ENCODE measurements around the gene SORL1.
A peak's percentile ranks its signal among the peaks of the same experiment; 100 is the strongest.

The SORL1 gene

DNA sequence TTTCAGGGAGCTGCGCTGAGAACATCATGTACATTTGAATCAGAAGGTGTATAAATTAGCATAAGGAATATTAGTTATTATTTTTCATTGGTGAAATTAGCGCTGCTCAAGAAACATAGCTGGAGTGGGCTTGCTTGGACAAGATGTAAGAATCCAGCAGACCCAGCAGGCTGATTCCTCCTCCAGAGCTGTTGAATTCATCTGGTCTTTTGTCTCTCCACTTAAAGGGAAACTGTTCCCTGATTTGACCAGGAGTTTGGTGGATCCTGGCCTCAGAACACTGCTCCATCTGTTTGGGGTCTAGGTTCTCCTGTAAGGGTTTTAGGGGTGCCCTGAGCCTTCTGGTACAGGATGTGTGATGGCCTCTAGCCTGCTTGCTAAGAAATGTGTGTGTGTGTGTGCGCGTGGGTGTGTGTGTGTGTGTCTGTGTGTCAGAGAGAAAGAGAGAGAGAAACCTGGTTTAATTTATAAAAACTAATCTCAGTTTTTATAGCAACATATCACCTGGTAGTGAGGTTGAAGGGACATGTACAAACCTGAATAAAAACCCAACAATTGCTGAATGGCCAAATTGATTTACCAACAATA, 8.3 kb upstream of the SORL1 start:
- Mint-ChIP-seq H3K4me3 (peak overlapping the region in 1 of 2 donors; percentile 6), H3K4me1 (peaks cover 69% of the 10 kb centered on the region), H3K27me3 (no peaks in the 10 kb centered on the region), H3K27ac (peak overlapping the region in 1 of 2 donors; percentile 74), H3K9me3 (no peaks in the 10 kb centered on the region)
- ATAC-seq = no peak
- DNase-seq = no peak

DNA sequence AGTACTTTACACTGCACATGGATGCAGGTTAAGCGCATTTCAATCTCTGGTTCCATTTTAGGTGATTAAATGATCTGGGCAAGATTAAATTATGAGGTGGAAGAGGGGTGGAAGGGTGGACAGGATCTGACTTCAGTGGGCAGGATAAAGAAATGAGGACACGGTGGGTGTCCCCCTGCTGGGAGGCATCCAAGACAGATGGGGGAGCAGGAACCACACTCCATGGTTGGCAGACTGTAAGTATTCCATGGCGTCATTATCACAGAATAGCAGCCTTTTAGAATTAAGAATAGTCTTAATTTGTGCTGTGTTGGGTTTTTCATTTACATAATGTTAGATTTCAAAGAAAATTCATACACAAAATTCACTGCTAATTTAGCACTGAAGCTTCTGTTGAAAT, 7.6 kb upstream of the SORL1 start:
- no peak for DNase-seq
- Mint-ChIP-seq H3K4me1 (peaks cover 75% of the 10 kb centered on the region), H3K4me3 (no peak overlapping the region), H3K27ac (no peak overlapping the region), H3K9me3 (no peaks in the 10 kb centered on the region), H3K27me3 (no peaks in the 10 kb centered on the region)
- no peak for ATAC-seq

DNA sequence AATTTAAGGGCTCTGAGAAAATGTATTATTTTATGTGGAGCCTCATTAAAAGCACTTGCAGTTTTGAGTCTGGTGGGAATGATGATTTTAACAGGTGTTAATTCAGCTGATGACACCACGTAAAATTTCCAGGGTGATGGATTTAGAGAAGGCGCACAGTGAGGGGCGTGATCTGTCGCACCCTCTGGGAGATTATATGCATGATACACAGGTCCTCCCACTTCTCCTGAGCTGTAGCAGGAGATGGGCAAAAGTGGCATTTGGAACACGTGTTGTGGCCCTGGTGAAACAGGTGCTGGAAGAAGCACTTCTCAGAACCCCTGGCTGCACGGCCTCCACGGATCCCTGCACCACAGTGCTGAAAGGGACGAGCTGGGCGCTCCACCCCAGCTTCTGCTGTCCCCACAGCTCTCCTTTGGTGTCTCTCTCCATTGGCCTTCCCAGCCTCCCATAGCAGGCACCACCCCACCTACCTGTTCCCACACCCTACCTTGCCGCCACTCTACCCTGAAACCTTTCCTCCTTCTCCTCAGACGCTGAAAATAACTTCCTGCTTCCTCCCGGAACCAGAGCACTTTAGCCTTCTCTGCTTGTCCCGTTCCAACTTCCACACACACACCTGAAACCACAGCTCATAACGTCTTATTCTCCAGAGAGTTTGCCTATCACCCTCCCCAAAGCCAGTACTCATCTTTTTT, 6.9 kb upstream of the SORL1 start:
- DNase-seq (no peak), ATAC-seq (no peak)
- no peaks in the 10 kb centered on the region for H3K9me3 Mint-ChIP-seq
- peaks cover 75% of the 10 kb centered on the region for H3K4me1 Mint-ChIP-seq
- H3K27ac Mint-ChIP-seq = peak overlapping the region; percentile 84 to 95
- H3K27me3 Mint-ChIP-seq = no peaks in the 10 kb centered on the region
- peak overlapping the region; percentile 29 to 67 for H3K4me3 Mint-ChIP-seq

DNA sequence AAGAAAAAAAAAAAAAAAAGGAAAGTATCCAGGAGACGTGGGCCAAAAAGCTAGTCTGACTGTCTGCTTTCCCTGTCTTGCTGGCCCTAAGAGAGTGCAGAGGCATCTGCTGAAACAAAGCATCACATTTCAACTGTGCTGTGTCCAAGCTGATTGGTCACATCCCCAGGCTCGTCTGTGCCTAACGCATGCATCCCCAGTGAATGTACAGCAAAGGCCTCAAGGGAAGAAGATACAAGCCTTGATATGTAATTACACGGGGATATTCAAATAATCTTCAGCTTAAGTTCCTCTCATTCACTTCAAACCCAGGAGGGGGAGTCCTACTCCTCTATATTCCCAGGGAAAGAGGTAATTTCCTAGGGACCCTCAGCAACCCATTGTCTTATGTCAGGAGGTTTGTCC, 5.4 kb upstream of the SORL1 start:
- Mint-ChIP-seq H3K4me3 (peak overlapping the region in 1 of 2 donors; percentile 19), H3K27ac (peak overlapping the region; percentile 83 to 95), H3K4me1 (peaks cover 82% of the 10 kb centered on the region), H3K27me3 (no peaks in the 10 kb centered on the region), H3K9me3 (no peaks in the 10 kb centered on the region)
- DNase-seq (no peak), ATAC-seq (no peak)

DNA sequence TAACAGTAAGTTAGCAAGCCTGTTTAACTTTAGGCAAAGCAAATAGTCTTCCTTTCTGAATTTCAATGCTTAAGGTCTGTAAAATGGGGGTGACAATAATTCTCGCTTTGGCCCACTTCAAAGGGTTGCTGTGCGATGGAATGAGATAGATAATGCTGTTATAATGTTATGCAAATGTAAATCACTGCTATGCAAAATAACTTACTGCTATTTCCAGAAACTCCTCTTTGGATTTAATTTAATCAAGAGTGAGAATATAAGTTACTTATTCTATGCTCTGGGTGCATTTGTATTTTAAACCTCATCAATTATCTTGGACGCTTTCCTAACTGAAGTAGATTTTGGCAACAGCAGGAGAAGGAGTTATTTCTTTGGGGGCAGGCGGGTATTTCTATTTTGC, 4.1 kb upstream of the SORL1 start:
- Mint-ChIP-seq H3K4me3 (peak overlapping the region; percentile 73 to 98), H3K27ac (peak overlapping the region; percentile 76 to 79), H3K27me3 (no peaks in the 10 kb centered on the region), H3K9me3 (no peaks in the 10 kb centered on the region), H3K4me1 (peaks cover 85% of the 10 kb centered on the region)
- ATAC-seq (no peak), DNase-seq (no peak)

DNA sequence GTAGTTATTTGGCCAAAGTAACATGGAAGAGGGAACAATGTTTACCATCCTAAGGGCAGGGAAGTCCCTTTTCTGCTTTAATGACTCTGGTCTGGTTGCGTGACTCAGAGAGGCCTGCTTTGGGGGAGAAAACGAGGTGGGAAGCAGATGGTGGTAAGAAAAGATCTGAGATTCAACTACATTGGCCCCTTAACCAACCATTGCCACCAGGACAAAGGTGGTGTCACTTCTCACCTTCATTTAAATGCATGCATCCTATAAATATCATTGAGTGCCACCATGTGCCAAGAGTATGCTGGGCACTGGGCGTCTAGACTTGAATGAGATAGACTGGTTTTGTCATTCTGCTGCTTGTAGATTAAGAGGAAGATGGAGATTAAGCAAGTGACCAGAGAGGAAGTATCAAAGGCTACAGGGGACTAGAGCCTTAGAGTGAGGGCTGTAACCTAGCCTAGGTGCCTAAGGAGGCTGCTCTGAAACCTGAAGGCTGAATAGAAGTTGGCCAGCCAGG, 3.6 kb upstream of the SORL1 start:
- no peak for DNase-seq
- ATAC-seq = no peak
- Mint-ChIP-seq H3K4me3 (peak overlapping the region; percentile 73 to 98), H3K27me3 (no peaks in the 10 kb centered on the region), H3K9me3 (no peaks in the 10 kb centered on the region), H3K27ac (peak overlapping the region; percentile 76 to 79), H3K4me1 (peaks cover 89% of the 10 kb centered on the region)

DNA sequence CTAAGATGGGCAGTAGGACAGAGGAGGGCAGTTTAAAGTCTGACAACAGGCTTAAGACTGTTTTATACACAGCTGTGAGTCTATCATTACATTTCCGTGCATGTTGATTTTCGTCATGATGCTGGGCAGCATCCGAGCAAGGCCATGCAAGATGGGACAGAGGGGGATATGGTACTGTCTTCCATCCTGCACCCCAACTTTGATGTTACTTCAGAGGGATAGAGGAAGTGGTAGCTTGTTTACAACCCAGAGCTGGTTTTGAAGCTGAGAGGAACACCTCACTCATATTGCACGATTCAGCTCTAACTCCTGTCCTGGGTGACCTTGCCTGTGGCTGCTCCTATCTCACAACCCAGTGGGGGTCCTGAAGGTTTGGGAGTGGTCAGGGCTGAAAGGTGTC, 3.0 kb upstream of the SORL1 start:
- H3K4me1 Mint-ChIP-seq = peaks cover 89% of the 10 kb centered on the region

DNA sequence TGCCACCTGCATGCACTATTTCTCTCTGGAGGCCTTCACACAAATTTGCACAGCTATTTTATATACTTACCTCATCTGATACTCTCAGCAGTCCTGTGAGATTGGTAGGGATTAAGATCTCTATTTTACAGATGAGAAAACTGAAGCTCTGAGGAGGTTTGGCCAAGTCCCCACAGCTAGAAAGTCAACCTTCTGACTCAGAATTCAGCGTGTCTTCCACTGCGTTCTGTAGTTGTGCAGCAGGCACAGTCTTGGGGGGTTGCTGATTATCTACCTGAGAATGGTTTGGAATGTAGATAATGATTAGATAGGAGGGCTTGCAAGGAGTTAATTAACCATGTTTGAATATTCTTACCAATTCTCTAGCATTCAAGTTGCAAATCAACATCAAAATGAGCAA, 2.5 kb upstream of the SORL1 start:
- peak overlapping the region; percentile 73 to 98 for H3K4me3 Mint-ChIP-seq

More for the DNA sequence above, 3.0 kb upstream of the SORL1 start:
- DNase-seq (no peak), ATAC-seq (no peak)
- Mint-ChIP-seq H3K27ac (peak overlapping the region; percentile 76 to 79), H3K27me3 (no peaks in the 10 kb centered on the region), H3K4me3 (peak overlapping the region; percentile 73 to 98), H3K9me3 (no peaks in the 10 kb centered on the region)

DNA sequence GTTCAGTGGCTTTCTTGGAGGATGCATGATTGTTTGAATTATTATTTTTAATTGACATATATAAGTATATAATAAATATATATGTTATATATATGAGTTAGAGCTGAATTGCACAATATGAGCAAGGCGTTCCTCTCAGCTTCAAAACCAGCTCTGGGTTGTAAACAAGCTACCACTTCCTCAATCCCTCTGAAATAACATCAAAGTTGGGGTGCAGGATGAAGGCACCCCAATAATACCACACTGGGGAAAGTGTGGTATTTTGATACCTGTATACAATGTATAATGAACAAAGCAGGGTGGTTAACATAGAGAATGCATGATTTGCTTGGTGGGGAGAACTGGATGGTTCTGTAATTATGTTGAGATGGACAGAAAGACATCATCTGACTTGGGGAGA, 1.7 kb upstream of the SORL1 start:
- peak overlapping the region; percentile 94 for H3K27ac Mint-ChIP-seq
- peaks cover 89% of the 10 kb centered on the region for H3K4me1 Mint-ChIP-seq
- H3K9me3 Mint-ChIP-seq = no peaks in the 10 kb centered on the region
- no peak for DNase-seq
- ATAC-seq = no peak
- H3K4me3 Mint-ChIP-seq = peak overlapping the region; percentile 93 to 98
- H3K27me3 Mint-ChIP-seq = no peaks in the 10 kb centered on the region

More for the DNA sequence above, 2.5 kb upstream of the SORL1 start:
- peaks cover 89% of the 10 kb centered on the region for H3K4me1 Mint-ChIP-seq
- H3K27ac Mint-ChIP-seq = peak overlapping the region in 1 of 2 donors; percentile 35
- no peak for DNase-seq
- H3K27me3 Mint-ChIP-seq = no peaks in the 10 kb centered on the region
- ATAC-seq = no peak
- no peaks in the 10 kb centered on the region for H3K9me3 Mint-ChIP-seq

DNA sequence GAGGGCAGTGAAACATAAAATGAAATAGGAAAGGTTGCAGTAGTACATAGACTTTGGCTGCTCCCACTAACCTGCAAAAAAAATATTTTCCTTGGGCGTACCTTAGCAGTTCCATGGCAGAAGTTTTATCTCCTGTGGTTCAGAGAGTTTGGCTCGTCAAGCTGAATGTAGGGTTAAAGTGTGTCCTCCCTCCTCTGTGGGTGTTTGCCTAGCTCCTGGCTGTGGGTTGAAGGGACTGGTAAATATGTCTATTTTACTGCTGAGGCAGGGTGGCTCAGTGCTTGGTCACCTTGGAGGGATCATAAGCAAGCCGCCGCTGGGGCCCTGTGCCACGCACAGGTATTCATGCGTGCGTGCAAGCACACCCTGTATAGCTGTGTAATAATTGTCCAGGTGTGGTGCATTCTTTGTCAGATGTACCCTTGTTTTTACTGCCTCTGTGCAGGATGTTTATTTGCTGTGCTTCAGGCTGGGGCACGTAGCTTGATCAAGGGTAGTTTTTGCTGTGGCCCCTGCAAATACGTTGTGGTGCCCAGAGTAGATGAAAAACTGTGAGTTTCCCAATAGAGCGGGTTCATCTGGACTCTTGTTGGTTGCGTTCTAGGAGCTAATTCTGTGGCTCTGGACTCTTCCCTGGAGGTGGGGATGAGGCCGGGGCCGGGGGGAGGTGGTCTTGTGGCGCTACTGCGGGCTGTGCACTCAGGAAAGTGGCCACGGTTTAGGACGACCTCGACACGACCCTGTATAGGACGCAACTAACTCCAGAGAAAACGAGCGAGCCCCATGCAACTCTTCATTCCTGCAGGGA, 732 bp upstream of the SORL1 start:
- H3K9me3 Mint-ChIP-seq = no peaks in the 10 kb centered on the region
- H3K27ac Mint-ChIP-seq = peak overlapping the region; percentile 94
- no peaks in the 10 kb centered on the region for H3K27me3 Mint-ChIP-seq
- peak; percentile 15 for ATAC-seq
- peak in 1 of 2 donors; percentile 31 for DNase-seq
- peak overlapping the region; percentile 93 to 98 for H3K4me3 Mint-ChIP-seq
- peaks cover 89% of the 10 kb centered on the region for H3K4me1 Mint-ChIP-seq

DNA sequence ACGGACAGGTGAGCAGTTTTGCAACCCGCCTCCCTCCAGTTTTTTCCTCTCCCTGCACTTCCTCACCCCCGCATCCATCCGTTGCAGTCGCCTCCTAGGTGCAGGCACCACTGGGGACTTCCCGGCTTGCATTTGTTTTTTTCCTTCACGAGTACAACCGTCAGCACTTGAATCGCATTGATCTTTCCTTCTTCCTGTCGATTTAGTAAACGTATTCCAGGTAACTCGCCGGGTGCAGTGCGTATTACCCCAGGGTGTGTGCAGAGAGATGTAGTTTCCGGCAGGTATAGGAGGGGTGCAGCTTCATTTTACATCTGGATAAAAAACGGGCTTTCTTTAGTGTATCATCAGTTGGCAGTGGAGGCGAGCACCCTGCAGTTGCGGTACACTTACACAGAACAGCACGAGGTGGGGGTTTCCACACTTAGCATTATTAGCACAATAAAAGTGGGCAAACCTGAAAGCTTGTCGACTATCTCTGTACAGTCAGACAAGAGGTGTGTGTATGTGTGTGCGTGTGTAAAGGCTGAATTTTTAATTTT, 566 bp downstream of the SORL1 start, which contains the start of gene SORL1-AS1:
Gene SORL1-AS1, minus strand, starts transcription at position 359 of the 542 bp plus-strand sequence.
- H3K9me3 Mint-ChIP-seq = no peaks in the 10 kb centered on the region
- no peaks in the 10 kb centered on the region for H3K27me3 Mint-ChIP-seq
- H3K27ac Mint-ChIP-seq = peak within 1 kb of the TSS; percentile 99
- ATAC-seq (peak; percentile 80), DNase-seq (peak; percentile 65 to 78)
- H3K4me1 Mint-ChIP-seq = peaks cover 89% of the 10 kb centered on the region
- H3K4me3 Mint-ChIP-seq = peak within 1 kb of the TSS; percentile 93 to 98

DNA sequence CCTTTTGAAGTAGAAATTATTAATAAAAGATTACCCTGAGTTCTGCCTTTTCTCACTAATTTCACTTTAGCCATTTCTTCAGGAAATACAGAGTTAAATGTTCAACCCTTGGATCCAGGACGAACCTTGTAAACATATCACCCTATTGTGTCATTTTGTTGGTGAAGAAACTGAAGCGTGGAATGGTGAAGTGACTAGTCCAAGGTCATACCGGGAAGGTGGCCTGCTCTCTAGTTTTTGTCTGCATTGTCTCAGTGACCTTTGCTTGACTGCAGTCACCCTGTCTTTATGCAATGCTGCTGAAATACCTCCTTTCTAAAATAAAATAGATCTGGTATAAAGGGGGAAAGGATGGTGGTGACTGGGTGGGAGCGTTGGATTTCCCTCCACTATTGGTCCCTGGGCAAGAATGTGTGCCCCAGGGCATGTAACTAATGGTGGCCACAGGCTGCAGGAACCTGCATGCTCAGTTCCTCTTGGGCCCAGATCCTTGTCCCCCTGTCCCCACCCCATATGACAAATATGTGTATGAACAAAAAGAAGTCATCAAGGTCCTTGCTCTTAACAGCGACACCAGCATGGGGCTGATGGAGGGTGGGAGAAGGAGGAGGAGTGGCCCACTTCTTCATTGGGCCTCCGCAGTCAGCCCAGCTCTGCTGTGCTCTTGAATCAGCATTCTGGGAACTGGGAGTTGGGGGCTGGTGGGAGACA, 1.6 kb downstream of the SORL1 start:
- H3K27me3 Mint-ChIP-seq = no peaks in the 10 kb centered on the region
- ATAC-seq = no peak
- no peaks in the 10 kb centered on the region for H3K9me3 Mint-ChIP-seq
- H3K4me1 Mint-ChIP-seq = peaks cover 89% of the 10 kb centered on the region
- DNase-seq = no peak
- peak overlapping the region; percentile 93 to 98 for H3K4me3 Mint-ChIP-seq
- H3K27ac Mint-ChIP-seq = peak overlapping the region; percentile 99

DNA sequence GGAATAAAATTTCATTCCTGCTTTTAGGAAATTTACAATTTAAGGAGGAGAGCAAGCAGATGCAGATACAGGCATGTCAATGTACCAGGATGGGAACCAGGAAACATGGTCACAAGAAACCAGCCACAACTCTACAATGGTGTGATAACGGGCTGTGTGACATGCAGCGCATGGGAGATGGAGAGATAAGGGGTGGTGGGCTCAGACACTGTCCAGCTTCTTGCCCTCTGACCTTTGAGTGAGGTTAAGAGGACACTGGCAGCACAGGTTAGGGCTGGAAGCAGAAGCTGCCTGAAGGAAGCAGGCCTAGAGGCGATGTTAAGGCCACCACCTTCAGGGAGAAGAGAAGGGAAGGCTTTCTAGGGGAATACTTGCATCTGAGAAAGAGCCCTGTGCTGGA, 3.0 kb downstream of the SORL1 start:
- Mint-ChIP-seq H3K9me3 (no peaks in the 10 kb centered on the region), H3K4me1 (peaks cover 89% of the 10 kb centered on the region), H3K4me3 (peak overlapping the region; percentile 93 to 98), H3K27me3 (no peaks in the 10 kb centered on the region), H3K27ac (peak overlapping the region; percentile 75 to 99)
- ATAC-seq = no peak
- DNase-seq = no peak

DNA sequence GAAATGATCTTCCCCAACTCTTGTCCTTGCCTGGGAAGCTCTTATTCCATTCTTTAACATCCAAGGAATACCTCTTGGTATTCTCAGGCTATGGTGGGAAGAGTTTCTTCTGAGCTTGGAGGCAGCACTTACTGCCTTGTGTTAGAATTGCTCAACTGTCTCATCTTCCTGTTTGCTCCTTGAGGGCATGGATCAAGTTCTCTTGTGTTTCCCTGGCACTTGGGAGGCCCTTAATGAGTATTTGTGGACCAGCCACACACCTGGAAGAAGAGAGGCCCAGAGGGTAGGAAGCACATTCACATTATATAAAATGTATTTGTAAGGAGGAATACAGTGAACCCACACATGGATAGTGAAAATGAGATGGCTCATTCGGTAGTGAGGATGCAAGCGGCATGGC, 4.0 kb downstream of the SORL1 start:
- Mint-ChIP-seq H3K4me3 (peak overlapping the region; percentile 63 to 93), H3K27ac (peak overlapping the region in 1 of 2 donors; percentile 94), H3K4me1 (peaks cover 89% of the 10 kb centered on the region), H3K9me3 (no peaks in the 10 kb centered on the region), H3K27me3 (no peaks in the 10 kb centered on the region)
- no peak for ATAC-seq
- no peak for DNase-seq
